Hematopoietic multipotent progenitor cell treated with erythropoietin and hydrocortisone succinate and interleukin-3 and kit ligand, for 6 days (in vitro differentiated cells): ENCODE results near the gene IFNAR1.
A peak's percentile ranks its signal among the peaks of the same experiment; 100 is the strongest.

Experiments
- DNase-seq: peaks from one replicate; pipeline ENCODE4 v3.0.0-alpha.2; 2015

The IFNAR1 gene

DNA sequence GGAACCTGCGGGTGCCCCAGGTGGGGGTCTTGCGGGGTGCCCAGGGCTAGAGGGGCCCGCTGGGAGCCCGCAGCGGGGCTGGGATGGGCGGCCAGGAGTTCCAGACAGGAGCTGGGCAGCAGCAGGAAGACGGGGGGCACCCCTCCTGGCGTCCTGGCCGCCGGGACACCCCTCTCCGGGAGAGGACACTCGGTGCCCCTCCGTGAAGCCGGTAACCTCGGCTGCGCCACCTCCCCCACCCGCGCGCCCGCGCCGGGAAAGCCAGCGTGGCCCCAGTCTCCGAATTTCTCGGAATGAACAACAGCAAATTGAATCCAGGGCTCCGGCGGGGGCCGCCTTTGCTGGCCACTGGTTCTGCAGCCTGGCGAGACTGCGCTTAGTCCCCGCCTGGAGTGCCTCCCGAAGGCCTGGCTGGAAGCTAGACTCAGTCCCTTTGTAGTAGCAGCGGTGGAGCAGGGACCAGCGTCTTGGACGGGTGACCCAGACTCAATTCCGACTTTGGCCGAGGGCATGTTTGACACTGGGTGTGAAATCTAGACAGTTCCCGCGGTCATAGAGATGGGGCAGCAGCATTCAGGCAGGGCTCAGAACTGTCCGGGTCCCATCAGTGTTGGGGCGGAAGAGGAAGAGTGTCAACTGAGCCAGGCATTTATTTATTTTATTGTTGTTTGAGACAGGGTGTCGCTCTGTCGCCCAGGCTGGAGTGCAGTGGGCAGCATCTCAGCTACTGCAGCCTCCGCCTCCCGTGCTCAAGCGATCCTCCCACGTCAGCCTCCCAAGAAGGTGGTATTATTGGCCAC lies 79.2 kb downstream of the IFNAR1 start:
- DNase-seq, result peak; percentile 69

GRCh38 chr21:33406493-33406892 lies 81.7 kb downstream of the IFNAR1 start:
- peak; percentile 30 for DNase-seq
